AG04449 (cell line): ENCODE results near the gene CIPC.

Experiments
- CTCF ChIA-PET: fragments of 350-600 bp; formaldehyde crosslinking; extraction: SDS; loops from one replicate; lab custom pipeline; 2021; ENCODE audit warnings: antibody characterized with exemption; lab: Yijun Ruan, JAX
- POLR2A ChIA-PET: fragments of 400-600, 350-600 bp; formaldehyde crosslinking; extraction: SDS; loops from one replicate; lab custom pipeline; 2020; ENCODE audit warnings: antibody characterized with exemption, inconsistent platforms; lab: Yijun Ruan, JAX
- DNase-seq: peaks from one replicate; pipeline ENCODE4 v3.0.0-alpha.2; 2010; ENCODE audit warnings: low read depth, low spot score
- H3K4me3 ChIP-seq: 2 replicates; pipeline ENCODE4 v1.5.1; 2011; ENCODE audit warnings: low read depth, mild to moderate bottlenecking, control low read depth, low read length
- CTCF ChIP-seq: IDR thresholded peaks from one replicate; pipeline ENCODE4 v1.5.1; 2011; ENCODE audit warnings: mild to moderate bottlenecking, moderate library complexity, low read length, control low read depth, inconsistent platforms; ENCODE audit not compliant: insufficient read depth; ENCODE audit errors: missing control alignments

The CIPC gene

GRCh38 chr14:77100961-77101360 lies 2.9 kb downstream of the CIPC start:
- no peak for DNase-seq
- no peak overlapping the region for H3K4me3 ChIP-seq
- ChIA-PET POLR2A (no interaction called here), CTCF (interaction anchor here (3.0 to 27.4 kb wide), 5 partner anchors 9 to 391 kb away, joined by 7 to 464 read pairs (median 16); no protein-coding TSS in a partner anchor)
- no peak for TF ChIP-seq CTCF

GRCh38 chr14:77102154-77102553 lies 4.1 kb downstream of the CIPC start:
- ChIA-PET CTCF (interaction anchor here (1.0 to 27.4 kb wide), 4 partner anchors 9 to 226 kb away, joined by 3 to 464 read pairs (median 4); no protein-coding TSS in a partner anchor), POLR2A (no interaction called here)
- TF ChIP-seq CTCF, result no peak
- H3K4me3 ChIP-seq, result no peak overlapping the region
- DNase-seq, result no peak

GRCh38 chr14:77103475-77103874 lies 5.4 kb downstream of the CIPC start:
- no peak for TF ChIP-seq CTCF
- DNase-seq, result no peak
- ChIA-PET CTCF (interaction anchor here (0.9 to 27.4 kb wide), 3 partner anchors 20 to 228 kb away, joined by 4 to 464 read pairs (median 5); no protein-coding TSS in a partner anchor), POLR2A (no interaction called here)
- no peak overlapping the region for H3K4me3 ChIP-seq

GRCh38 chr14:77103951-77104350 lies 5.9 kb downstream of the CIPC start:
- TF ChIP-seq CTCF, result no peak
- POLR2A ChIA-PET, result no interaction called here
- no peak overlapping the region for H3K4me3 ChIP-seq
- no peak for DNase-seq
- CTCF ChIA-PET, result interaction anchor here (0.7 to 1.7 kb wide), 5 partner anchors 9 to 229 kb away, joined by 3 to 5 read pairs (median 4); no protein-coding TSS in a partner anchor

- no peak overlapping the region for H3K4me3 ChIP-seq
- DNase-seq, result no peak
- TF ChIP-seq CTCF, result no peak
- ChIA-PET CTCF (interaction anchor here (0.7 to 1.7 kb wide), 7 partner anchors 9 to 229 kb away, joined by 3 to 5 read pairs (median 4); no protein-coding TSS in a partner anchor), POLR2A (no interaction called here)
These were observed 6.3 kb downstream of the CIPC start for GRCh38 chr14:77104393-77104792.

- no peak for TF ChIP-seq CTCF
- CTCF ChIA-PET, result interaction anchor here (0.9 to 1.7 kb wide), 7 partner anchors 10 to 230 kb away, joined by 3 to 5 read pairs (median 4); no protein-coding TSS in a partner anchor
- DNase-seq, result no peak
- no peak overlapping the region for H3K4me3 ChIP-seq
- POLR2A ChIA-PET, result no interaction called here
These were observed 7.3 kb downstream of the CIPC start for GRCh38 chr14:77105145-77105939.
